Measurements from ENCODE around the gene TTC27.

The TTC27 gene

DNA sequence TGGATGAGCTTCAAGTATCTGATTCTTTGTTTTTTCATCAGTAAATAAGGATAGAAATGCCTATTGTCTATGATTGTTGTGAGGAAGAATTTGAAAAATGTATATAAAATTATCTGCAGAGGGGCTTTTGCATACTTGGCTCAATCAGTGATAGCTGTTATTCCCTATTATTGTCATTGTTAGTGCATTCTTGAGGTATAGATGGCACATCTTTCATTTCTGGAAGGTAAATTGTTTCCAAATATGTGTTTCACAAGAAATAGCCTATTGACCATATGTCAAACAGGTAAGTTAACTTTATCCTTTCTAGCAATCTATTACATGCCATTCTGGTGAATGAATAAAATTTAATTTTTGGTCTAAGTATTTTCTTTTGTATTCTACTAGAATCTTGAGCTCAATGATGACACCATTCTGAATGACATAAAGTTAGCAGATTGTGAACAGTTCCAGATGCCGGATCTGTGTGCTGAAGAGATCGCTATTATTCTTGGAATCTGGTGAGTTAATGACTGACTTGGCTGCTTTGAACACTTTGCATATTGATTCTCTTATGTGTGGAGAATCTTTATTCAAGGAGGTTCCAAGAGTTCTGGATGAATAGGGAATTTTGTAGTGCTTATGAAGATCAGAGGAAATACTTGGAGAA, 44.2 kb downstream of the TTC27 start:
- DNase-seq, result no peak

DNA sequence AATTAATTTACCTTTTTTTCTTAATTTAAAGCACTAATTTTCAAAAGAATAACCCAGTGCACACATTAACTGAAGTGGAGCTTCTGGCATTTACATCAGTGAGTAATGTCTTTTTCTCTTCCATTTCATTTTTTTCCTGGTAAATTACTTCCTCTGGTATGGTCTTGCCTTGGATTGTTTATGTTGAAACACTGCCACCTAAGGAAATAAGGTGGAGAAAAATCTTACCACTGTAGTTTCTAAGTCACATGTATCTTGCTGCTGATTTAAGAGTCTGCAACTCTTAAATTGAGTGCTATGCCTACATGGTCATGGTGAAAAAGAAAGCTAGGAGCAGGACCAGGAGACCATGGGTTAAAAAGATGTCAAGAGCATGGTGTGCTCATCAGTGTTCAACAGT, 51.0 kb downstream of the TTC27 start:
- DNase-seq, result peak in 1 of 2 experiments; percentile 29

DNA sequence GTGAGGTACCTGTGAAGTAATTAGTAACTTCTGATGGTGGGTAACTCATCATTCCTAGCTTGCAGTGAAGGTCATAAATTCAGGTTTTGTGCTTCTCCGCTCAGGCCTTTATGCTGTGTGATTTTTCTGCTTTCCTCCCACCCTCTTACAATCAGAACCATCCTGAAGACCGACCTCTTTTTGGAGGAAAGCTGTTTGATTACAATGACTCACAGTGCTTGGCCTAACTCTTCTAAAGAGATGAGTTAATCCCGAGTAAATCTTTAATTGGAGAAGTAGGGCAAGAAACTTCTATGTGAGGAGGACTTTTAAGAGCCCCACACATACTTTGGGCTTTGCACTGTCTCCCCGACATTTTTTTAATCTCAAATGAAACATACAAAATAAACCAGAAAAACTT, 53.1 kb downstream of the TTC27 start:
- no peak for DNase-seq

DNA sequence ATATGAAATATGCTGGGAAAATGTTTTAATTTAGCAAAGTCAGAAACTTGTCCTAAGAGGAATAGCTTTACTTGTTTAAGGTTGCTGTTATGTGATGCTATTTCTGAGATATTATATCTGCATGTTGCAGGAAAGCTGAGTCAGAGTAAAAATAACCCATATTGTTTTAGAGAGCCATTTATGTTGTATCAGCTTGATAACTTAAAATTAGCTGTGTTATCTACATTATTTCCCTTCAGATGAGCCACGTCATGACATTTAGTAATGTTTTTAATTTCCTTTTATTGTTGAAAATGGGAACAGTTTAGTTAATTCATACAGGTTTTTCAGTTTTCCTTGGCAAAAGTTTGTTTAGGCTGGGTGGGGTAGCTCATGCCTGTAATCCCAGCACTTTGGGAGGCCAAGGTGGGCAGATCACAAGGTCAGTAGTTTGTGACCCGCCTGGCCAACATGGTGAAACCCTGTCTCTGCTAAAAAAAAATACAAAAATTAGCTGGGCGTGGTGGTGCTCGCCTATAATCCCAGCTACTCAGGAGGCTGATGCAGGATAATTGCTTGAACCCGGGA, 55.8 kb downstream of the TTC27 start:
- DNase-seq, result no peak

DNA sequence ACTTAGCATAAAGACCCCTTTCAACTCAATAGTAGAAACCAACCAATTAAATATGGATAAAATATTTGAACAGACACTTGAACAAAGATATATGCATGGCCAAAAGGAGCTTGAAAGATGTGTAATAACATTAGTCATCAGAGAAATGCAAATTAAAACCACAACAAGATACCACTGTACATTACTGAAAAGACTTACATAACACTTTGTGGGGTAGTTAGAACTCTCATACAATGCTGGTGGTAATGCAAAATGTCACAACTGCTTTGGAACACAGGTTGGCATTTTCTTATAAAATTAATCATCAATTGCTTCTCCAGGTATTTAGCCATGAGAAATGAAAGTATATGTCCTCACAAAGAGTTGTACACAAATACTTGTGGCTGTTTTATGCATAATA, 60.7 kb downstream of the TTC27 start:
- peak in 1 of 2 experiments; percentile 26 for DNase-seq

DNA sequence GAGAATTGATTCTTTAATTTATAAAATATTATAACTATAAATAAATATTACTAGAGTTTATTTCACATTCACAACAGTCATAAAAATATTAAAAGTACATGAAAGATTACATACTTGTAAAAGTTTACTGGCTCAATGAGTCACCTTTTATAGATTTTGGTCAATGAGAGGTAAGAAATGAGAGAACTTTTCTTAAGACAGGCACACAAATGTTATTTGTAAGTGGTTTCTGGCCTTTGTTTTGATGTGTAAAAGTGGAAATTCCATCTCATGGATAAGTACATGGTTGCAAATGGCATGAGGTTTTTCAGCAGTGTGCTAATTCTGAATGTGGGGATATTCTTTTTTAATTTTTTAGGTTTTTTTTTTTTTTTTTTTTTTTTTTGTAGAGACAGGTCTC, 63.8 kb downstream of the TTC27 start:
- DNase-seq, result no peak

DNA sequence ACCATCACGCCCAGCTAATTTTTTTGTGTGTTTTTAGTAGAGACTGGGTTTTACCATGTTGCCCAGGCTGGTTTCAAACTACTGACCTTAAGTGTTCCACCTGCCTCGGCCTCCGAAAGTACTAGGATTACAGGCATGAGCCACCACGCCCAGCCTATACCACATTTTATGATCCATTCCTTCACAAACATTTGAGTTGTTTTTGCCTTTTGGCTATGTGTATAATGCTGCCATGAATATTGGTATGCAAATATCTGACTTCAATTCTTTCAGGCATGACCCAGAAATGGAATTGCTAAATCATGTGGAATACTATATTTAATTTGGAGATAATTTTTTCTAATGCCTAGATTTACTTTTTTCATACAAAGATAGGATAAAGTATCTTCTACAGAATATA, 68.6 kb downstream of the TTC27 start:
- DNase-seq, result no peak

DNA sequence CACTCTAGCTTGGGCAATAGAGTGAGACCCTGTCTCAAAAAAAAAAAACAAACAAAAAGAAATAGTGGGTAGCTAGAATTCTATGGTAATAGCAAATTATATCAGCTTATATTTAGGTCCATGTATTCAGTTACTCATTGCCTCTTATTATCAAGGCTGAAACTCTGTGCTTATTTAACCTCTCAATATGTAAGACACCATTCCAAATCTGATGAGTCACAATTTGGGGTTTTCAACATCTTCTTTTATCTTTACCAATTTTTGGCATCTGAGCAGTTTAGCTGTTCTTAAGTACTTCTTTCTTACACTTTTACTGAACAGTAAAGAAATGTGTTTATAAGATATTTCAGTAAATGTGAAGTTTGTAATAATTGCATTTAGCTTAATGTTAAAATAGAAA, 69.3 kb downstream of the TTC27 start:
- no peak for DNase-seq

DNA sequence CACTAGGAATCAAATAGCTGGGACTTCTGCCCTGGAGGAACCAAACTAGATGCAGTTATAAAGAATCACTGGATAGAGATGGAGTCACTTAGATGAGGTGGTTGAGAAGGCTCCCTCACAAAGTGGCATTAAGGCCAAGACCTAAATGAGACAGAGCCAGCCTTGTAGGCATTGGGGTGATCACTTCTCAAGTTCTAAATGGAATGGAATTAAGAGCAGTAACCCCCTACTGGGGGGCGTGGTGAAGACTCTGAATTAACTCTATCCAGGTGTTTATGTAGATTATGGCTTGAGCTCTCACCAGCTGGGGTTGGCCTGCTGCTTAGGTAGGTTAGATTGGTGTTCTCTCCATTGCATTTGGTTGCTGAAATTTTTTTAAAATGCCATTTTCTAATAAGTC, 71.3 kb downstream of the TTC27 start:
- DNase-seq, result no peak

DNA sequence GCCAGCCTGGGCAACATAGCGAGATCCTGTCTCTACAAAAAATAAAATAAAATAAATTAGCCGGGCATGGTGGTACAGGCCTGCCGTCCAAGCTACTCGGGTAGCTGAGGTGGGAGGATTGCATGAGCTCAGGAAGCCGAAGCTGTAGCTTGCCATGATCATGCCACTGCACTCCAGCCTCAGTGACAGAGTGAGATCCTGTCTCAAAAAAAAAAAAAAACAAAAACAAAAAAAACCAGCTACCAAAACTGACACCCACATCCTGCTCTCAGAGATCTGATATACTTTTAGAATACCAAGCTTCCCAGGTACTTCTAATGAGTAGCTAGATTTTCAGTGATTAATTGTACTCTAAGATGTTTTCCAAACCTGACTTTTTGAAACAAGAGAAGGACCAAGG, 74.0 kb downstream of the TTC27 start:
- DNase-seq, result no peak

DNA sequence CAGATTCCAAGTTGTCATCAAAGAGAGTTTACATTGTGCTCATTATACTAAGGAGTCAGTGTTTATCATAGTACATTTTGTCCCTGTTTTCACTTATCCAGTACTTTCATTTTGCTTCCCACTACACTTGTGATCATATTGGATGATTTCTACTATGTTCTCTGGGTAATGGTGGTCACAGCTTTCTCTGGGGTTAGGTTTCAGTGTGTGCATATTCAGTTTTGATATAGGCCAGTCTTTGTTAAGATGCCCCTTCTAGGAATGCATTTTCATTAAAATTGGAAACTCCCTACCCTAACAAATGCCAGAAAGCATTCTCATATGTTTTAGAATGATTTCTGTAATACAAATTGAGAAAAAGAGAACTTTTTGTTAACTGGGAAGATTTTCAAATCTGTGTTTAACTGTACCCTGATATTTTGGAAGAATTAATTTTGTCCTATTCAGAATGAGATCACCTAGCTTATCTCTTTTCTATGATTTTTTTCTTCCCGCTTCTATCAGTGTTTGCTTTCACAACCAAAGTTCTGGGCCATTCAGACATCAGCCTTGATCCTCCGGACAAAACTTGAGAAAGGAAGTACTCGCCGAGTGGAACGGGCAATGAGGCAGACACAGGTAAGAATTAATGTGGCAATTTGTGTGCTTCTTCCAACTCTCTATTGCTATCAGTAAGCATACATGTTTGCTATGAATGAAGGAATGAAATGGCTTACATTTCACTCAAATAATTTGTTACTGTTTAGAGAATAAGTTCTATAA, 74.6 kb downstream of the TTC27 start:
- DNase-seq, result no peak

DNA sequence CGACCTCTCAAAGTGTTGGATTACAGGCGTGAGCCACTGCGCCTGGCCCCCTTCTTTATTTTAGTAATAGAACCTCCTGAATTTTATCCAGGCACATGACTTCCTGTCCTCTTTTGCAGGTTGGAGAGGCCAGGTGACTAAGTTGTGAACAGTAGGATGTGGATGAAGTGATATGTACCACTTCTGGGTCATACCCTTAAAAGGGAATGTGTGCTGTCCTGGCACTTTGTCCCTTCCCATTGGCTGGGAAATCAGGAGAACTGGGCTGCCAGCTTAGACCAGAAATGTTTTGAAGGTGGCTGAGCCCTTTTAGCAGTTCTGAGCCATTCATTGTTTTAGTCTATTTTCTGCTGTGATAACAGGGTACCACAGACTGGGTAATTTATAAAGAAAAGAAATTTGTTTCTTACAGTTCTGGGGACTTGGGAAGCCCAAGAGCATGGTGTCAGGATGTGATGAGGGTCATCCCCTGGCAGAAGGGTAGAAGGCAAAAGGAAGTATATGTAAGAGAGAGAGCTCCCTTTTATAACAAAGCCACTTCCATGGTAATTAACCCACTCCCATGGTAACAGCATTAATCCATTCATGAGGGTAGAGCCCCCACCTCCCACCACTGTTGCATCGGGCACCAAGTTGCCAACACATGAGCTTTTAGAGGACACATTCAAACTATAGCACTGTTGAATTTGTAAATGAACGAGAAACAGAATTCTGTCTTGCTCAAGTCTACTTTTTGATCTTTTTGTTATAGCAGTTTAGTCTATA, 79.1 kb downstream of the TTC27 start:
- DNase-seq, result no peak

DNA sequence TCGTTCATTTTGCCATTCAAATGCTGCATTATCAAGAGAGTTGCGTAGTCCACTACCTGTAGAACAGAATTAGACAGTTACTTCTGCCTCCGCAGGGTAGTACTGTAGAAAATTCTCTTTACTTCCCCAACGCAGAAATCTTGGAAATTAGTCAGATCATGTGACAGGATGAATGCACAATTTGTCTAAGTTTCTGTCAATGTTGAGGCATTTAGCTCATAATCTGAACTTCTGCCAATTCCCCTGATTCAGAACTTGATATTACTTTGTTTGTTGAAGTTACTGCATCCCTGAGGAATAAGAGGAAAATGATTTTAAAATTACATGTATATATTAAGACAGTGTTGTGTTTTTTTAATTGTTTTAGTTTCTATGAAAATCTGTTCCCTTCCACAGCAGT, 83.4 kb downstream of the TTC27 start:
- DNase-seq, result no peak

DNA sequence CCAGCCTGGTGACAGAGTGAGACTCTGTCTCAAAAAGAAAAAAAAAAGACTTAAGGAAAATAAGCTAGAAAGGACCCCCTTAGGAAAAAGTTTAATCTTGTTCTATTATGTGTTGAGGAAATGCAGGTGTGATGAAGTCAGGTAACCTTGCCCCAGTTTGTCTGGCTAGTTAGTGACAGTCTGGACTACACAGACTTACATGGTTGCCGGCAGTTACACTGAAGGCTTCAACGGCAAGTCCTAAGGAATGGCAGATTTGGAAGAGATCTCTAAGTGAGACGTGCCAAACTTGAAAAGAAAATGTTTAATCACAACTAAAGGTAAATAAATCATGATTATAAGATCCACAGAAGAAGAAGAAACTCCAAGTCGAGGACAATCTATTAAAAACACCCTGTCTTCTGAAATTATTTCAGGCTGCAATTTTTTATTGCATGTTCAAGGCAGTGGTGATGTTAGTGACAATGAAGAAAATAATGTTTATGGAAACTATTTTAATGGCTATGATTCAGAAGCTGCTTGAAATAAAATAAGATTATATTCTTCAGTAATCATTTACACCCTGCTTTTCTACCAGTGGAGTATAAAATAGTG, 84.2 kb downstream of the TTC27 start:
- DNase-seq, result no peak

DNA sequence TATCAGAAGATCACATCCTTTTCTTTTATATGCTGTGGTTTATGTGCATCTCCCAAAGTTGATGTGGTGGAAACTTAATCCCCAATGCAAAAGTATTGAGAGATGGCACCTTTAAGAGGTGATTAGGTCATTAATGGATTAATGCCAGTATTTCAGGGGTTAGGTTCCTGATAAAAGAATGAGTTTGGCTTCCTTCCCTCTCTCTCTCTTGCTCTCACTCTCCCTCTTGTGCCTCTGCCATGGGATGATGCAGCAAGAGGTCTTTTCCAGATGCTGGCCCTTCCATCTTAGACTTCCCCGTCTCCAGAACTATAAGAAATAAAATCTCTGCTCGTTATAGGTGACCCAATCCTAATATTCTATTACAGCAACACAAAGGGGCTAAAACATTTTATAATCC, 85.0 kb downstream of the TTC27 start:
- DNase-seq, result no peak

DNA sequence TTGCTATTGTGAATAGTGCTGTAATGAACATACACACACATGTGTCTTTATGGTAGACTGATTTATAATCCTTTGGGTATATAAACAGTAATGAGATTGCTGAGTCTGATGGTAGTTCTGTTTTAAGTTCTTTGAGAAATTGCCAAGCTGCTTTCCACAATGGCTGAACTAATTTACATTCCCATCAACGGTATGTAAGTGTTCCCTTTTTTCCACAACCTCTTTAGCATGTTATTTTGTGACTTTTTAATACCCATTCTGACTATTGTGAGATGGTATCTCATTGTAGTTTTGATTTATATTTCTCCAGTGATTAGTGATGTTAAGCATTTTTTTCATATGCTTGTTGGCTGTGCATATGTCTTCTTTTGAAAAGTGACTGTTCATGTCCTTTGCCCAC, 86.7 kb downstream of the TTC27 start:
- DNase-seq, result no peak

DNA sequence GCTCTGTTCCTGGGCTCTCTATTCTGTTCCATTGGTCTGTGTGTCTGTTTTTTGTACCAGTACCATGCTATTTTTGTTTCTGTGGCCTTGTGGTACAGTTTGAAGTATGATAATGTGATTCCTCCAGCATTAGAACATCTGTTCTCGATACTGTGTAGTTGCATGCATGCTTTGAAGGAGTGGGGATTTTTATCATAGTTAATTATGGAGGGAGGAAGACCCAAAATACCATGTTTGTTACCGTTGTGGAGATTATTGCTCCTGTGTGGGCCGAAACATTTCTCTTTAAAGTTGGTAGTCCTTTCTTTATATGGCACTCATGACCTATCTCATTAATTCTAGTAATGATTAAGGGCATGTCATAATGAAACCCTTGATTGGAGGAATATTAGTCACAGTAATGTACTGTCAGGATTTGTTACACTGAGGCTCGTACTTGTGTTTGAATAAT, 87.6 kb downstream of the TTC27 start:
- no peak for DNase-seq

DNA sequence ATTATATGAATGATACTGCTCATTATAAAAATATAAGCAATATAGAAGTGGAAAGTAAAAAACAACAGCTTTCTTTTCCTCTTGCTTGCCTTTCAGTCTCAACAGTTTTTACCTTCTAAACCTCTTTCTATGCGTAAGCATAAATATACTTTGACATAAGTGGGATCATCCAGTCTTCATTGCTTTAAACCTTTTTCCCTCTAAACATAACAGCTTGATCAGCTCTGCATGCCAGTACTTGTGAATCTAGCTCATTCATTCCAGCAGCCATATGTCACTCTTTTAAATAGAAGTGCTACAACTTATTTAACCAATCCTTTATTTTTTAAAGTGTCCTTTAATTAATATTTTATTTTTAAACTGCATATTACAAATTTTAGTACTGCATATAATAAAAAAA, 88.1 kb downstream of the TTC27 start:
- DNase-seq, result no peak

DNA sequence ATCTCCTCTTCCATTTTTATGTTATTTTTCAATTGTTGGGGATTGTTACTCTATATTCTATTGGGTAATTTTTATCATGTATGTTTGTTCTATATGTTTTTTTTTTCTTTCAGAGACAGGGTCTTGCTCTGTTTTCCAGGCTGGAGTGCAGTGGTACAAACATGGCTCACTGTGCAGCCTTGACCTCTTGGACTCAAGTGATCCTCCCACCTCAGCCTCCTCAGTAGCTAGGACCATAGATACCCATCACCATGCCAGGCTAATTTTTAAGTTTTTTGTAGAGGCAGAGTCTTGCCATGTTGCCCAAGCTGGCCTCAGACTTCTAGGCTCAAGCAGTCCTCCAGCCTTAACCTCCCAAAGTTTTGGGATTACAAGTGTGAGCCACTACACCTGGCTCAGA, 88.7 kb downstream of the TTC27 start:
- DNase-seq, result no peak

DNA sequence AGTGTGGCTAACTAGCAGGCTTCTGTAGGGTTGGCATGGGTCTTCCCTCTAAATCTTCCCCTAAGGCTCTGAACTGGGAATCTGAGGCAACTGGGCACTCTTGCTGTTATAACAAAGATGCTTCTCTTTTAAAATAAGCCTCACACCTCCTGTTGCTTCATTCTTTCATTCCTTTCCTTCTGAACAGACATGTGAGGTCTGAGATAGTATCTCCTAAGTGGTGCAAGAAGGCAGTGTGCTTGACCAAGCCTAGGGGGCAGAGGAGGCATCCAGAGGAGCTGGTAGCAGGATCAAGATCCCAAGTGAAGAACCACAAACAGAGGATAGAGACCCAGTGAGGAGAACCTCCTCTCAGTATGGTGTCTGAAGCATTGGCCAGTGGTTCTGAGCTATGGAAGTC, 90.9 kb downstream of the TTC27 start:
- DNase-seq, result no peak

DNA sequence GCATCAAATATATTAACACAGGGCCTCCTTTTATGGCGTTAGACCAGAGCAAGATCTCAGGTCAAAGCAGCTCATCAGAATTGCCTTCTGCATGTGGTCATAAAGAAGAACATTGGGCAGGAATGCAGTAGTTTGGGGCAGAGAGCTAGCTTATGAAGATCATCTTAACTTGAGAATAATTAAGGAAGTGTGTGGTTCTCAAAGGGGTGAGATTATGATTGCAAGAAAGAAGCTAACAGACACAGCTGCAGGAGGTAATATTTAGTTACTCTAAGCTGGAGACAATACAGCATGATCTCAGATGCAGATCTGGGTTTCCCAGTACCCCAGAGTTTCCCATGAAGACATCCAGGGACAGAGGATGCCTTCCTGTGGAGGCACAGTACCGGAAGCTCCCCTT, 91.6 kb downstream of the TTC27 start:
- no peak for DNase-seq

DNA sequence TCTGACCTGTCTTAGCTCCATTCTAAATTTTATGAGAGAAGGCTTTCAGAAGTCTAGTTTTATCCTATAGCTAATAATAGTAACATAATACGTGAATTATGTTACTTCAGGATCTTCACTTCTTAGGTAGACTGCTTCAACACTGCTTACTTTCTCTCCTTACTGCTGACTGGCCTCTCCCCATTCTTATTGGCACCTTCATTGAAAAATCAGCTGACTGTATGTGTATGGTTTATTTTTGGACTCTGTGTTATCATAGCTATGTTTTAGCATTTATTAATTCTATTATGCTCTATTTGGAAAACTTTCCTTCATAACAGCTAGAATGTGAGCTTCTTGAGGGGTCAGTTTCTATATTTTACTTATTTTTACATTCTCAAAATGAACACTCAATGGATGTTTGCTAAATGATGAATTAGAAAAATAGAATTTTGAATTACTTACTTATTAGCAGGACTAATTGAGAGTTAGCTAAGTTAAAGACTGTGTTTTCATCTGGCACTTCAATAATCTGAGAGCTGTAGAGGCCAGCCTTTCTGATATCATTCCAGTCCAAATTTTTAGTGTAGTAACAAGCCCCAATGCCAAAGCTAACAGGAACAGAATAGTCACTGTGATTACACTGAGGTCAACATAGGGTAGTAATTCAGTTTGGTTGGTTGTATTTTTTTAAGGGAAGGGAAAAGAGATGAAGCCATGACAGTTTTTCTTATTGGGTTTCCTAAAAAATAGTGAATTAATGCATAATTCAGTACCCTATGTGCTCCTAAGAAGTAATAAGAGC, 92.3 kb downstream of the TTC27 start:
- DNase-seq, result no peak

DNA sequence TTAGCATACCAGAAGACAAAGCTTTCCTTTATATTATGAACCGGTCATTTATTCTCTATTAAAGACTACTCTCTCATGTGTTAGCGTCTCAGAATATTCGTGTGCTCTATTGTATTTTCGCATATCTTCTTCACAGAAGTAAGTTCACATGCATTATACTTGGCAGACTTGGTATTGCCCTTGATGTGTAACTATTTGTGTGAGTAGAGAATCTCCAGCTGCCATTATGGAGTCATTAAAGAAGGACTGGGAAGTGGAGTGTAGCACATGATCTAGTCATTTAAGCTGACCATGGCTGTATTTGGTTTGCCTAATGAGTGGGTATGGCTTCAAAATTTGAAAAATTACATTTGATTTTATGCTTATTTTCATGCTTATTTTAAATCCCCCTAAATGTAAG, 92.9 kb downstream of the TTC27 start:
- no peak for DNase-seq
